Stimulated activated CD8-positive, alpha-beta memory T cell treated with anti-CD3 and anti-CD28 coated beads, Interleukin-2, amount 100 ng/mL, for 48 hours (primary cell): Measurements from ENCODE around the gene NOVA2.

ENCODE experiments used
- DNase-seq, 2 donors: peaks; one replicate each; pipeline ENCODE4 v3.0.0-alpha.2; 2020; ENCODE audit warnings: low read depth in 2 of 2

Gene NOVA2

GRCh38 chr19:46000491-46001246, 27.0 kb upstream of the NOVA2 start:
- peak; percentile 44 to 60 for DNase-seq

GRCh38 chr19:45999653-46000121, 26.0 kb upstream of the NOVA2 start:
- DNase-seq = no peak

GRCh38 chr19:45998834-45999233, 25.2 kb upstream of the NOVA2 start:
- DNase-seq = no peak

GRCh38 chr19:45996933-45997332, 23.3 kb upstream of the NOVA2 start:
- DNase-seq = no peak

- DNase-seq = no peak
These were observed 22.2 kb upstream of the NOVA2 start for GRCh38 chr19:45995715-45996385.

- peak; percentile 81 to 90 for DNase-seq
These were observed 21.5 kb upstream of the NOVA2 start, which contains the start of gene CCDC61 for GRCh38 chr19:45994998-45995714. Gene CCDC61, plus strand, starts transcription at chr19:45995467. Its CDS starts 7,552 bp downstream, at chr19:46003019.

- no peak for DNase-seq
These were observed 20.9 kb upstream of the NOVA2 start for GRCh38 chr19:45994456-45994997.

GRCh38 chr19:45990113-45990728, 16.6 kb upstream of the NOVA2 start:
- no peak for DNase-seq

GRCh38 chr19:45985321-45985720, 11.7 kb upstream of the NOVA2 start:
- no peak for DNase-seq

GRCh38 chr19:45981350-45981749, 7.7 kb upstream of the NOVA2 start:
- no peak for DNase-seq

GRCh38 chr19:45978156-45978555, 4.5 kb upstream of the NOVA2 start:
- no peak for DNase-seq

- DNase-seq = no peak
These were observed 2.5 kb upstream of the NOVA2 start for GRCh38 chr19:45976178-45976577.

- DNase-seq = no peak
These were observed 1.8 kb upstream of the NOVA2 start for GRCh38 chr19:45975306-45976070.

GRCh38 chr19:45972947-45973540, 621 bp downstream of the NOVA2 start:
- DNase-seq = no peak

GRCh38 chr19:45972081-45972946, 1.4 kb downstream of the NOVA2 start:
- peak in 1 of 2 donors; percentile 8 for DNase-seq

- no peak for DNase-seq
These were observed 2.3 kb downstream of the NOVA2 start for GRCh38 chr19:45971260-45971902.

- no peak for DNase-seq
These were observed 4.0 kb downstream of the NOVA2 start for GRCh38 chr19:45969676-45970075.

GRCh38 chr19:45968626-45969025, 5.0 kb downstream of the NOVA2 start:
- no peak for DNase-seq

GRCh38 chr19:45967246-45967645, 6.4 kb downstream of the NOVA2 start:
- DNase-seq = no peak
